ENCODE measurements around the gene KLHDC7A. TPM values are rescaled to one million over a fixed set of nuclear protein-coding genes. Genes with fewer than 3 reads are reported as not detected.

The KLHDC7A gene
- total RNA-seq, 6 experiments from 2014 or later = 2.3 to 9.2 (median 6.9) TPM

DNA sequence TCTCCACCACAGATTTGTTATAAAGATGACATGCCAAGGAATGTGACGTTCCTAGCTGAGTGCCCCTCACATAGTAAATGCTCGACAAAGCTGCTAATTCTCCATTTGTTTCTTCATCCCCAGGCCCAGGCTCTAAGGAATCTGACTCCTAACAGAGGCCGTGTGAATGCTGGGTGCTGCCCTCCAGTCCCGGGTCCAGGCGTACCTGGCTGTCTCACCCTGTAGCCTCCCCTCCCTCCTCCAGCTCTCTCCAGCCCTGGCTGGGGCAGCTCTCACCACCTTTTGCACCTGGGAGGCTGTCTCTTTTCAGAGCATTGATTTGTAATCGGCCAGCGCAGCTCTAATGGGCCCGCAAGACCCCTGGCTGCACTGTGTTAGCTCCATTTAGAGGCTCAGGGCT lies 11.2 kb upstream of the KLHDC7A start:
- H3K27ac ChIP-seq = no peak overlapping the region
- no peak for ATAC-seq
- H3K4me1 ChIP-seq = peaks cover 0 to 15% (median 4%) of the 10 kb centered on the region in 4 donors
- intact Hi-C loops (cut with DNase I) = no loop called here
- no peak overlapping the region for H3K4me3 ChIP-seq
- no peaks in the 10 kb centered on the region for H3K36me3 ChIP-seq
- 82% methylated on average over 8 of the region's 8 CpGs for WGBS (ENCODE audit: insufficient coverage, low coverage, low lambda C conversion rate, missing lambda C conversion rate)
- DNase-seq = no peak
- no peak for TF ChIP-seq POLR2A (IDR thresholded peaks at IDR 0.05)
- TF ChIP-seq, protein P1, sequence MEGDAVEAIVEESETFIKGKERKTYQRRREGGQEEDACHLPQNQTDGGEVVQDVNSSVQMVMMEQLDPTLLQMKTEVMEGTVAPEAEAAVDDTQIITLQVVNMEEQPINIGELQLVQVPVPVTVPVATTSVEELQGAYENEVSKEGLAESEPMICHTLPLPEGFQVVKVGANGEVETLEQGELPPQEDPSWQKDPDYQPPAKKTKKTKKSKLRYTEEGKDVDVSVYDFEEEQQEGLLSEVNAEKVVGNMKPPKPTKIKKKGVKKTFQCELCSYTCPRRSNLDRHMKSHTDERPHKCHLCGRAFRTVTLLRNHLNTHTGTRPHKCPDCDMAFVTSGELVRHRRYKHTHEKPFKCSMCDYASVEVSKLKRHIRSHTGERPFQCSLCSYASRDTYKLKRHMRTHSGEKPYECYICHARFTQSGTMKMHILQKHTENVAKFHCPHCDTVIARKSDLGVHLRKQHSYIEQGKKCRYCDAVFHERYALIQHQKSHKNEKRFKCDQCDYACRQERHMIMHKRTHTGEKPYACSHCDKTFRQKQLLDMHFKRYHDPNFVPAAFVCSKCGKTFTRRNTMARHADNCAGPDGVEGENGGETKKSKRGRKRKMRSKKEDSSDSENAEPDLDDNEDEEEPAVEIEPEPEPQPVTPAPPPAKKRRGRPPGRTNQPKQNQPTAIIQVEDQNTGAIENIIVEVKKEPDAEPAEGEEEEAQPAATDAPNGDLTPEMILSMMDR (IDR thresholded peaks at IDR 0.05) = no peak
- H3K9me3 ChIP-seq = no peaks in the 10 kb centered on the region
- no peaks in the 10 kb centered on the region for H3K27me3 ChIP-seq

DNA sequence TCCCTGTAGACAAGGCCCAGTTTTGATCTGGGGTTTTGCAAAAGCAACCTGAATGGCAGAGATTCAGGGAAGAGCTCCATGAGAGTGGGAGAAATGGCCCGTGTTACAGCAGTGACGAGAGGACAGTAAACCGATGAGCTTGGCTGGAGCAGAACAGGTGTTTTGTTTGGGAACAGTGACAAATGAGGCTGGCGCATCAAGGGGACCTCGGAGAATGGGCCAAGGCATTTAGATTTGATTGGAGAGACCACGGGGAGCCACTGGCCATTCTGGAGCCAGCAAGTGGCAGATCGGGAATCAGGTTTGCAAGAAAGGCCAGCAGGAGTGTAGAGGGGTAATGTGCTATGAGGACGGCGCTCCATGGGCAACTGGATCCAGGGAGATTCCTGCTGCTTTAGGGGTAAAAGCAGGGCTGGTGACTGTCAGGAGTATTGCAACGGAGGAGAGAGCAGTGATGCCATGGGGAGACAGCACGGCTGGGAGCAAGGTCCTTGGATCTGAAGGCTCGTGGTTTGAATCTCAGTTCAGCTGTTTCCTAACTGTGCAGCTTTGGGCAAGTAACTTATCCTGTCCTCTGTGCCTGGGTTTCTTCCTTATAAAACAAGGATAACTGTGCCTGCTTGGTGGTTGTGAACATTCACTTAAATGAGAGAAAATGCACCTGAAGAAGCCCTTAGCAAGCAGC lies 9.9 kb upstream of the KLHDC7A start:
- TF ChIP-seq, protein P1 (IDR thresholded peaks at IDR 0.05) = no peak
- TF ChIP-seq POLR2A (IDR thresholded peaks at IDR 0.05) = no peak
- 63% methylated on average over 9 of the region's 12 CpGs for WGBS (ENCODE audit: insufficient coverage, low coverage, low lambda C conversion rate, missing lambda C conversion rate)
- DNase-seq = no peak
- ATAC-seq = no peak
- no peak overlapping the region for H3K4me3 ChIP-seq
- H3K36me3 ChIP-seq = no peaks in the 10 kb centered on the region
- H3K9me3 ChIP-seq = no peaks in the 10 kb centered on the region
- intact Hi-C loops (cut with DNase I) = no loop called here
- no peak overlapping the region for H3K27ac ChIP-seq
- H3K4me1 ChIP-seq = peaks cover 0 to 5% (median 0%) of the 10 kb centered on the region in 4 donors
- no peaks in the 10 kb centered on the region for H3K27me3 ChIP-seq

DNA sequence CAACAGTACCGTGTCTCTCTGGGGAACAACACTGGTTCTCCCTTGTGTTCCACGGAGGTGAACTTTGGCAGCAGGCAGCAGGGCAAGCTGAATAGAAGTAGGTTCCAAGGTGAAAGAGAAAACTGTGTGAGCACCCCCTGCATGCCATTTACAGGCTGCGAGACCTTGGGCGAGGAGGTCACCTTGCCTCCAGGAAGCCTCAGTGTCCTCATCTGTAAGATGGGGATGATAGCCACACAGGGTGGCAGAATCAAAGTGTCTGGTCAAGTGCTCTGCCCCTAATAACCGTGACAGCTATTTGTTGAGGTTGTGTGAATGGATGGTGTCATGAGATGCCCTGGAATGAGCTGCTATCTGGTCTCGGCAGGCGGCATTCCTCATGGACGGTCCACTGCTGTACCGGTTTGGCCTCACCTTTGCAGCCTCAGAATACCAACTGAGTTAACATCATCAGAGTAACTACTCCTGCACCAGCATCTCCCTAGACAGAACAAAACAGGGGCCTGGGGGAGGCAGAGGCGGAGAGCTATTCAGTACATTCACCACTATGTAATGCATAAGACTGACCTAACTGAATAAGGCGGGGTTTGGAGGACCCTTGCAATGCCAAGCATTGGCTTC lies 7.4 kb upstream of the KLHDC7A start:
- no peaks in the 10 kb centered on the region for H3K9me3 ChIP-seq
- no peak overlapping the region for H3K4me3 ChIP-seq
- WGBS (ENCODE audit: insufficient coverage, low coverage, low lambda C conversion rate, missing lambda C conversion rate) = 70% methylated on average over 6 of the region's 11 CpGs
- ATAC-seq = no peak
- no peaks in the 10 kb centered on the region for H3K27me3 ChIP-seq
- peaks cover 0 to 5% (median 0%) of the 10 kb centered on the region in 4 donors for H3K4me1 ChIP-seq
- TF ChIP-seq, protein P1 (IDR thresholded peaks at IDR 0.05) = no peak
- no peak for TF ChIP-seq POLR2A (IDR thresholded peaks at IDR 0.05)
- no peak for DNase-seq
- no peaks in the 10 kb centered on the region for H3K36me3 ChIP-seq
- no peak overlapping the region for H3K27ac ChIP-seq
- intact Hi-C loops (cut with DNase I) = no loop called here

DNA sequence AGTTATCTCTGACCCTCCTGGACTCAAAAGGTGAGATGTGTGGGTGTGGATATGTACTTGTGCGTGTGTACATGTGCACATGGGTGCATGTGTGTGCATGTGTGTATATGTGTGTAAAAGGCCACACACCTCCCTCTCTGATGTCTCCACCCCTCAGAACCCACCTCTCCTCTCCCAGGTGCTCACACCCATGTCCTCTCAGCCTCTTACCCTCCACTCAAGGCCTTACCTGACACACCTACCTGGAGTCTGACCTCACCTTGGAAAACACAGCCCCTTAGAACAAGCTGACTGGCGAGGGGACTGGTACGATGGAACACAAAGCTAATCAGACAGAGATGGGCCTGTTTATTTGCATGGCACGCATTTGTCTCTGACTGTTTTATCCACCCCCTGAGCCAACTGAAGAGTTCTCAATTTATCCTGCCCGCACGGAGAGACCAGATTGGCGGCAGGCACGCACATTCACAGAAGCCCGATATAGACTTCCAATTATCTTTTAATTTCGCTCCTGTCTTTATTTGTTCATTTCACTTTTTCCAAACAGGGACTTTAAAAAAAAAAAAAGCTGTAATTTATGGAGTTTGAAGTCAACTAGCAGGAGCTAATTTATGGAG lies 6.1 kb upstream of the KLHDC7A start:
- TF ChIP-seq, protein P1 (IDR thresholded peaks at IDR 0.05) = no peak
- TF ChIP-seq POLR2A (IDR thresholded peaks at IDR 0.05) = no peak
- ATAC-seq (no peak), DNase-seq (no peak)
- Histone ChIP-seq H3K36me3 (no peaks in the 10 kb centered on the region), H3K27me3 (no peaks in the 10 kb centered on the region), H3K27ac (no peak overlapping the region), H3K4me3 (no peak overlapping the region), H3K4me1 (peaks cover 0 to 6% (median under 1%) of the 10 kb centered on the region in 4 donors), H3K9me3 (no peaks in the 10 kb centered on the region)
- intact Hi-C loops (cut with DNase I) = no loop called here
- WGBS (ENCODE audit: insufficient coverage, low coverage, low lambda C conversion rate, missing lambda C conversion rate) = 89% methylated on average over 10 of the region's 10 CpGs

Measured in right lobe of liver (tissue), 6 donors.